ENCODE measurements around the gene AGL. TPM values are rescaled to one million over a fixed set of nuclear protein-coding genes. Genes with fewer than 3 reads are reported as not detected.
"Not testable (repeated sequence)": the region's sequence is repeated elsewhere in the genome, so short reads cannot be mapped to it uniquely, and the experiment has no call there.

AGL gene
- total and polyA plus RNA-seq, 12 donors = 10.5 to 73.1 (median 54.6) TPM

DNA sequence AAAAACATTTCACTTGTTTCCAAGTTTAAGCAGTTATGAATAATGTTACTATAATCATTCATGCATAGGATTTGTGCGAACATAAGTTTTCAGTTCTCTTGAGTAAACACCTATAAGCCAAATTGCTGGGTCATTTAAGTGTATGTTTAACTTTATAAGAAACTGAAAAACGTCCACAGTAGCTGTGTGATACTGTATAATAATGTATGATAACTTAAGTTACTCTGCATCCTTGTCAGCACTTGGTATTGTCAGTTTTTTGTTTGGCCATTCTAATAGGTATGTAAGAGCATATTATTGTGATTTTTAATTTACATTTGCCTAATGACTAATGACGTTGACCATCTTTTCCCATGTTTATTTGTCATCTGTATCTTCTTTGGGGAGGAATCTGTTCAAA lies 105.2 kb downstream of the AGL start:
- H3K27ac ChIP-seq = no peak overlapping the region
- intact Hi-C loops (cut with DNase I) = no loop called here
- ATAC-seq (no peak), DNase-seq (no peak)
- TF ChIP-seq, protein P1, sequence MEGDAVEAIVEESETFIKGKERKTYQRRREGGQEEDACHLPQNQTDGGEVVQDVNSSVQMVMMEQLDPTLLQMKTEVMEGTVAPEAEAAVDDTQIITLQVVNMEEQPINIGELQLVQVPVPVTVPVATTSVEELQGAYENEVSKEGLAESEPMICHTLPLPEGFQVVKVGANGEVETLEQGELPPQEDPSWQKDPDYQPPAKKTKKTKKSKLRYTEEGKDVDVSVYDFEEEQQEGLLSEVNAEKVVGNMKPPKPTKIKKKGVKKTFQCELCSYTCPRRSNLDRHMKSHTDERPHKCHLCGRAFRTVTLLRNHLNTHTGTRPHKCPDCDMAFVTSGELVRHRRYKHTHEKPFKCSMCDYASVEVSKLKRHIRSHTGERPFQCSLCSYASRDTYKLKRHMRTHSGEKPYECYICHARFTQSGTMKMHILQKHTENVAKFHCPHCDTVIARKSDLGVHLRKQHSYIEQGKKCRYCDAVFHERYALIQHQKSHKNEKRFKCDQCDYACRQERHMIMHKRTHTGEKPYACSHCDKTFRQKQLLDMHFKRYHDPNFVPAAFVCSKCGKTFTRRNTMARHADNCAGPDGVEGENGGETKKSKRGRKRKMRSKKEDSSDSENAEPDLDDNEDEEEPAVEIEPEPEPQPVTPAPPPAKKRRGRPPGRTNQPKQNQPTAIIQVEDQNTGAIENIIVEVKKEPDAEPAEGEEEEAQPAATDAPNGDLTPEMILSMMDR (IDR thresholded peaks at IDR 0.05) = no peak
- H3K4me3 ChIP-seq = no peak overlapping the region
- 93% methylated on average over 3 of the region's 3 CpGs for WGBS, 2 donors
- no peaks in the 10 kb centered on the region for H3K27me3 ChIP-seq
- H3K9me3 ChIP-seq = peaks cover 0 to 10% (median 0%) of the 10 kb centered on the region in 11 donors
- no peaks in the 10 kb centered on the region for H3K4me1 ChIP-seq
- no peaks in the 10 kb centered on the region for H3K36me3 ChIP-seq

DNA sequence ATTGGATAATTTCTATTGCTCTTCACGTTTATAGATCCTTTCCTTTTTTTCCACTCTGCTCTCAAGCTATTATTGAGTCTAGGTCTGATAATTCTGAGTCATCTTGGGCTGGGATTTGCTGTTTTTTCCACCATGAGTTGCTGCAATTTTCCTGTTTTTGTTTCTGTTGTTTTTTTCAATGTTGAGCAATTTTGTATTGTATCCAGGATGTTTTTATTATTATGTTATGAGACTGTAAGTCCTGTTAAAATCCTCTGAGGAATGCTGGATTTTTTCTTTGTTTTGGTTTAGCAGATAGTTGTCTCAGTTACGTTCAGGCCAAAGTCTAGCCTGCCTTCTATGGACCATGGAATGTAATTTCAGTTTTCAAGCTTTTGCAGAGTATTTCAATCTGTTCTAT lies 106.6 kb downstream of the AGL start:
- 30 to 46% methylated on average over 2 of the region's 2 CpGs for WGBS, 2 donors
- DNase-seq (no peak), ATAC-seq (peak in 2 of 8 donors; percentile 39 to 51)

DNA sequence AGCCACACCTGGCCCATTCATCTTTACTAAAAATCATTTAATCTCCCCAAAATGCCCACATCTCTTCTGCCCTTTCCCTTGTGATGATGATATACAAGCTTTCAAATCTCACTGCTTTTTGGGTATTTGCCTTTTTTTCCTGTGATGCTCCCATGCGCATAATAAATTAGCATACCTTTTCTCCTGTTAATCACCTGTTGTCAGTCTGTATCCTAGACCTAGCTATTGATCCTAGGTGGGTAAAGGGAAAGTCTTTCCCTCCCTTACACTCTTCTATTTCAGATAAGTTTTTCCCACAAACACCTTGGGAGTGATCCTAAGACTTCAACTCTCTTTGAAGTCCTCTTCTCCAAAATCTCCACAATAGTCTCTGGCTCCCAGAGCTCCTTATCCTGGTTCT lies 107.7 kb downstream of the AGL start:
- Histone ChIP-seq H3K36me3 (no peaks in the 10 kb centered on the region), H3K9me3 (peaks cover 0 to 10% (median 0%) of the 10 kb centered on the region in 11 donors), H3K27ac (no peak overlapping the region), H3K27me3 (no peaks in the 10 kb centered on the region), H3K4me1 (no peaks in the 10 kb centered on the region), H3K4me3 (no peak overlapping the region)
- TF ChIP-seq, protein P1 (IDR thresholded peaks at IDR 0.05) = no peak
- DNase-seq (no peak), ATAC-seq (no peak)
- intact Hi-C loops (cut with DNase I) = no loop called here
- 97 to 100% methylated on average over 1 of the region's 1 CpG for WGBS, 2 donors

More for the DNA sequence above, 106.6 kb downstream of the AGL start:
- intact Hi-C loops (cut with DNase I) = no loop called here
- Histone ChIP-seq H3K36me3 (no peaks in the 10 kb centered on the region), H3K9me3 (peaks cover 0 to 10% (median 0%) of the 10 kb centered on the region in 11 donors), H3K27ac (peak overlapping the region in 1 of 10 donors; percentile 2), H3K27me3 (no peaks in the 10 kb centered on the region), H3K4me3 (no peak overlapping the region), H3K4me1 (no peaks in the 10 kb centered on the region)
- TF ChIP-seq, protein P1 (IDR thresholded peaks at IDR 0.05) = no peak

DNA sequence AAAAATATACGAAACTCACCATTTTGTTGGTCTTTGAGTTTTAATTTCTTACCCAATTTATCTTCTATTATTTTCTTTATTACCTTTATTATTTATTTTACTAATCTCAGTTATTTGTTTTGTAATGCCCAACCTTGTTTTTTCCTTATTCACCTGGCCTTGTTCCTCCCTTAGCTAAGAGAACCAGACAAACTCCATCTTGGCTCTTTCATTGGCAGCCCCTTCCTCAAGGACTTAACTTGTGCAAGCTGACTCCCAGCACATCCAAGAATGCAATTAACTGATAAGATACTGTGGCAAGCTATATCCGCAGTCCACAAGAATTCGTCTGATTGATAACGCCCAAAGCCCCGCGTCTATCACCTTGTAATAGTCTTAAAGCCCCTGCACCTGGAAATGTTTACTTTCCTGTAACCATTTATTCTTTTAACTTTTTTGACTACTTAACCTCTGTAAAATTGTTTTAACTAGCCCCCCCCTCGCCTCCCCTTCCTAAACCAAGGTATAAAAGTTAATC lies 109.1 kb downstream of the AGL start:
- H3K4me3 ChIP-seq; H3K36me3 ChIP-seq; intact Hi-C loops (cut with DNase I); H3K27me3 ChIP-seq; ATAC-seq; H3K27ac ChIP-seq; H3K4me1 ChIP-seq; DNase-seq; H3K9me3 ChIP-seq: not testable (repeated sequence)
- 30 to 36% methylated on average over 7 of the region's 7 CpGs for WGBS, 2 donors

DNA sequence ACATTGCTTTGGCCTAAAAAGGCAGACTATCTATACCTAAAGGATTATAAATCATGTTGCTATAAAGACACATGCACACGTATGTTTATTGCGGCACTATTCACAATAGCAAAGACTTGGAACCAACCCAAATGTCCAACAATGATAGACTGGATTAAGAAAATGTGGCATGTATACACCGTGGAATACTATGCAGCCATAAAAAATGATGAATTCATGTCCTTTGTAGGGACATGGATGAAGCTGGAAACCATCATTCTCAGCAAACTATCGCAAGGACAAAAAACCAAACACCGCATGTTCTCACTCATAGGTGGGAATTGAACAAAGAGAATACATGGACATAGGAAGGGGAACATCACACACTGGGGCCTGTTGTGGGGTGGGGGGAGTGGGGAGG lies 110.1 kb downstream of the AGL start:
- WGBS, 2 donors = 94 to 100% methylated on average over 5 of the region's 5 CpGs
- H3K4me3 ChIP-seq; H3K4me1 ChIP-seq; H3K27me3 ChIP-seq; ATAC-seq; intact Hi-C loops (cut with DNase I); H3K27ac ChIP-seq; H3K36me3 ChIP-seq; H3K9me3 ChIP-seq; DNase-seq: not testable (repeated sequence)
